Stimulated activated CD8-positive, alpha-beta memory T cell treated with anti-CD3 and anti-CD28 coated beads, Interleukin-4, amount 100 ng/mL, for 4 hours (primary cell): ENCODE data around the gene ABLIM3.
"Not testable (repeated sequence)": the region's sequence is repeated elsewhere in the genome, so short reads cannot be mapped to it uniquely, and the experiment has no call there.

Experiments used
- DNase-seq, 2 donors: peaks; one replicate each; pipeline ENCODE4 v3.0.0-alpha.2; 2020; ENCODE audit warnings: low read depth in 2 of 2, low spot score in 1 of 2

Gene ABLIM3

GRCh38 chr5:149254506-149254905 is 113.2 kb downstream of the ABLIM3 start:
- no peak for DNase-seq

- DNase-seq: no peak
Observed at GRCh38 chr5:149256451-149256850, 115.2 kb downstream of the ABLIM3 start.

GRCh38 chr5:149257131-149257530 is 115.8 kb downstream of the ABLIM3 start:
- no peak for DNase-seq

GRCh38 chr5:149257889-149258705 is 116.8 kb downstream of the ABLIM3 start:
- DNase-seq: no peak

- DNase-seq: no peak
Observed at GRCh38 chr5:149260761-149261160, 119.5 kb downstream of the ABLIM3 start.

GRCh38 chr5:149261246-149261645 is 120.0 kb downstream of the ABLIM3 start:
- no peak for DNase-seq

GRCh38 chr5:149262315-149262714 is 121.0 kb downstream of the ABLIM3 start:
- no peak for DNase-seq

- peak in 1 of 2 donors; percentile 13 for DNase-seq
Observed at GRCh38 chr5:149264439-149265067, 123.3 kb downstream of the ABLIM3 start.

- no peak for DNase-seq
Observed at GRCh38 chr5:149265068-149265465, 123.8 kb downstream of the ABLIM3 start.

GRCh38 chr5:149265597-149265996 is 124.3 kb downstream of the ABLIM3 start:
- DNase-seq: no peak

- DNase-seq: no peak
Observed at GRCh38 chr5:149267241-149267973, 126.1 kb downstream of the ABLIM3 start.

- no peak for DNase-seq
Observed at GRCh38 chr5:149268928-149269557, 127.8 kb downstream of the ABLIM3 start.

- no peak for DNase-seq
Observed at GRCh38 chr5:149271195-149271715, 130.0 kb downstream of the ABLIM3 start.

GRCh38 chr5:149271716-149272563 is 130.6 kb downstream of the ABLIM3 start, which contains the start of gene AFAP1L1:
TSS of gene AFAP1L1 (plus strand) at chr5:149271859. CDS start at chr5:149271969, 110 bp downstream.
- no peak for DNase-seq

GRCh38 chr5:149272781-149273180 is 131.5 kb downstream of the ABLIM3 start:
- not testable (repeated sequence) for DNase-seq

GRCh38 chr5:149273237-149273636 is 131.9 kb downstream of the ABLIM3 start:
- DNase-seq: no peak

- DNase-seq: no peak
Observed at GRCh38 chr5:149273950-149274349, 132.7 kb downstream of the ABLIM3 start.

GRCh38 chr5:149274939-149275338 is 133.6 kb downstream of the ABLIM3 start:
- DNase-seq: no peak

- no peak for DNase-seq
Observed at GRCh38 chr5:149277801-149278200, 136.5 kb downstream of the ABLIM3 start.
